HG03139 (cell line): ENCODE data around the gene ZAP70.

ENCODE experiments used
- ATAC-seq: cut with Tn5 transposase; IDR thresholded peaks from one replicate; pipeline ENCODE4 v1.9.1; 2021; ENCODE audit not compliant: unreplicated experiment

Gene ZAP70

GRCh38 chr2:97775074-97775473, 61.7 kb downstream of the ZAP70 start:
- ATAC-seq = no peak

- no peak for ATAC-seq
Measured at GRCh38 chr2:97779141-97779540, 65.8 kb downstream of the ZAP70 start.

GRCh38 chr2:97781981-97782380, 68.6 kb downstream of the ZAP70 start:
- ATAC-seq = no peak

GRCh38 chr2:97784953-97785352, 71.6 kb downstream of the ZAP70 start:
- ATAC-seq = no peak

GRCh38 chr2:97785818-97786217, 72.4 kb downstream of the ZAP70 start:
- ATAC-seq = no peak

GRCh38 chr2:97788986-97789644, 75.7 kb downstream of the ZAP70 start:
- no peak for ATAC-seq
